K562 (cell line): Measurements from ENCODE around the gene GLYATL3. TPM values are rescaled to one million over a fixed set of nuclear protein-coding genes. Genes with fewer than 3 reads are reported as not detected.

Source experiments
- ATAC-seq: fragments of 200-7000 bp; cut with Tn5 transposase; 3 replicates; pipeline ENCODE4 v1.9.1; 2020; ENCODE audit warnings: moderate library complexity
- BruUV-seq: library from RNA; stranded (reverse); fragments of 400-500 nt; replicated peaks from 2 replicates; lab custom pipeline; 2021; lab: Mats Ljungman, UMichigan
- CTCF ChIA-PET: fragments of 300-600 bp; formaldehyde crosslinking; extraction: SDS; loops from one replicate; lab custom pipeline; 2021; ENCODE audit warnings: low intra/inter-chr PET ratio; lab: Yijun Ruan, JAX
- POLR2A ChIA-PET: fragments of 300-600, 350-650 bp; sonication (Branson Sonifier 250); formaldehyde crosslinking; extraction: SDS; loops from one replicate; lab custom pipeline; 2021; ENCODE audit warnings: antibody characterized with exemption, inconsistent platforms; lab: Yijun Ruan, JAX
- DNase-seq, 4 experiments: peaks; one replicate each; pipeline versions ENCODE4 v3.0.0 to v3.0.0-alpha.2; 2011 to 2018; ENCODE audit warnings: low spot score in 3 of 4, mixed read lengths in 3 of 4; ENCODE audit errors: extremely low read depth in 1 of 4
- FAIRE-seq: peaks from 2 replicates; lab custom pipeline; 2011; peaks lifted over from hg19 to GRCh38; lab: Jason Lieb, UNC
- H2AFZ ChIP-seq: 2 replicates; pipeline ENCODE4 v1.6.0; 2011; ENCODE audit warnings: low read depth, low read length, control low read depth, inconsistent platforms
- H3K27ac ChIP-seq: fragments of 200-600 bp; 3 replicates; pipeline ENCODE4 v1.8.0; 2011; ENCODE audit warnings: low read depth, mild to moderate bottlenecking, control low read depth, inconsistent platforms, low read length, moderate library complexity, mixed read lengths; ENCODE audit errors: extremely low read depth
- H3K27me3 ChIP-seq, 2 experiments: fragments of 300-600 bp in 1 of 2; 2 replicates in 1 of 2; 3 replicates in 1 of 2; pipeline versions ENCODE4 v1.6.0 to v1.8.0; 2011; ENCODE audit warnings: inconsistent platforms in 2 of 2, low read length in 2 of 2, mild to moderate bottlenecking in 1 of 2, mixed read lengths in 1 of 2, moderate library complexity in 1 of 2; ENCODE audit not compliant: control insufficient read depth in 2 of 2, insufficient read depth in 2 of 2
- H3K36me3 ChIP-seq: fragments of 300-600 bp; 3 replicates; pipeline ENCODE4 v1.8.0; 2011; ENCODE audit warnings: mild to moderate bottlenecking, low read length, inconsistent platforms; ENCODE audit not compliant: control insufficient read depth, insufficient read depth
- H3K4me1 ChIP-seq, 2 experiments: fragments of 200-600 bp in 1 of 2; replicated peaks in 1 of 2; 2 replicates in 1 of 2; 3 replicates in 1 of 2; pipeline versions ENCODE4 v1.5.1 to v1.8.0; 2011; ENCODE audit warnings: inconsistent platforms in 2 of 2, low read length in 2 of 2, mild to moderate bottlenecking in 1 of 2, mixed read lengths in 1 of 2, moderate library complexity in 1 of 2; ENCODE audit not compliant: control insufficient read depth in 2 of 2, insufficient read depth in 2 of 2
- H3K4me2 ChIP-seq: 2 replicates; pipeline ENCODE4 v1.6.1; 2011; ENCODE audit warnings: low read length, control low read depth, inconsistent platforms, mixed read lengths; ENCODE audit not compliant: insufficient read depth
- H3K4me3 ChIP-seq: fragments of 200-600 bp; sonication (generic), shearing (Covaris generic); 2 replicates; pipeline ENCODE4 v1.5.1; 2016; ENCODE audit warnings: control low read depth, inconsistent platforms
- H3K79me2 ChIP-seq: fragments of 200-600 bp; 3 replicates; pipeline ENCODE4 v1.8.0; 2011; ENCODE audit warnings: low read length, inconsistent platforms; ENCODE audit not compliant: control insufficient read depth, insufficient read depth
- H3K9ac ChIP-seq, 2 experiments: 2 replicates each; pipeline versions ENCODE4 v1.6.0 to v1.6.1; 2011; ENCODE audit warnings: low read depth in 2 of 2, low read length in 2 of 2, control low read depth in 1 of 2, inconsistent platforms in 1 of 2, mild to moderate bottlenecking in 1 of 2, mixed read lengths in 1 of 2; ENCODE audit not compliant: insufficient read depth in 1 of 2
- H3K9me1 ChIP-seq: one replicate; pipeline ENCODE4 v1.6.0; 2011; ENCODE audit warnings: inconsistent platforms, mild to moderate bottlenecking, low read length, moderate library complexity; ENCODE audit not compliant: control insufficient read depth, insufficient read depth
- H3K9me3 ChIP-seq: replicated peaks from 2 replicates; pipeline ENCODE4 v1.5.1; 2011; ENCODE audit warnings: low read depth, low read length, inconsistent platforms; ENCODE audit not compliant: control insufficient read depth, insufficient read depth
- H4K20me1 ChIP-seq: replicated peaks from 2 replicates; pipeline ENCODE4 v1.6.1; 2011; ENCODE audit warnings: low read length, inconsistent platforms, mixed read lengths; ENCODE audit not compliant: control insufficient read depth, insufficient read depth
- CBFA2T2 ChIP-seq: fragments of 450-650 bp; conservative IDR thresholded peaks from 2 replicates; pipeline ENCODE4 v1.6.1; 2017; ENCODE audit warnings: mild to moderate bottlenecking
- CBX8 ChIP-seq: fragments of 200-600 bp; sonication (generic); IDR thresholded peaks from 2 replicates; pipeline ENCODE4 v1.6.1; 2012; ENCODE audit warnings: borderline replicate concordance, mixed run types, low read depth, mild to moderate bottlenecking, moderate library complexity, mixed read lengths, low read length, control low read depth, inconsistent platforms; ENCODE audit not compliant: poor library complexity, severe bottlenecking; ENCODE audit errors: extremely low read depth
- FOSL1 ChIP-seq: fragments of 200-800 bp; sonication (Bioruptor generic); conservative IDR thresholded peaks from 2 replicates; pipeline ENCODE4 v1.6.1; 2016; ENCODE audit warnings: missing genetic modification characterization, missing compliant biosample characterization
- NCOA4 ChIP-seq: fragments of 450-650 bp; IDR thresholded peaks from 2 replicates; pipeline ENCODE4 v1.6.1; 2018; ENCODE audit warnings: mild to moderate bottlenecking; ENCODE audit not compliant: partially characterized antibody
- PTBP1 ChIP-seq: fragments of 200-400 bp; formaldehyde crosslinking; IDR thresholded peaks from 2 replicates; pipeline ENCODE4 v1.6.1; 2017; ENCODE audit warnings: low read depth, low read length
- TRIM24 ChIP-seq, 2 experiments: fragments of 450-650 bp; IDR thresholded peaks; 2 replicates each; pipeline ENCODE4 v1.6.1; 2016
- ZNF79 ChIP-seq: fragments of 250-450 bp; sonication (Bioruptor Pico); IDR thresholded peaks from 2 replicates; pipeline ENCODE4 v1.4.0; 2020; ENCODE audit warnings: low read depth, mild to moderate bottlenecking, moderate library complexity
- WGBS: fragments of 100-300 bp; shearing (Covaris generic); methylation state at CpG from one replicate; pipeline ENCODE4 v1.1.6; 2016; ENCODE audit warnings: low coverage, mixed read lengths; ENCODE audit not compliant: insufficient coverage; ENCODE audit errors: missing lambda C conversion rate; 5-methylcytosine and 5-hydroxymethylcytosine counted together
- in situ Hi-C: fragments of 300-500 bp; cut with MboI; formaldehyde crosslinking; loops from 4 replicates; pipeline ENCODE4 v1.15.0; 2018; ENCODE audit warnings: inconsistent platforms, mixed read lengths
- intact Hi-C: fragments of 100-400 bp; cut with micrococcal nuclease; formaldehyde crosslinking; loops from 2 replicates; pipeline ENCODE4 v1.14.2; 2022
- polyA plus RNA-seq, 8 experiments: library from polyadenylated mRNA; depleted of rRNA in 4 of 8; stranded (reverse) in 5 of 8; unstranded in 3 of 8; fragments of >200 nt; fragmentation: Nextera tagmentation in 2 of 8; fragmentation: Illumina TruSeq in 1 of 8; extraction: Ambion mirVana in 2 of 8; extraction: Trizol in 1 of 8; gene quantifications; 2 replicates each; pipeline versions ENCODE4 v1.2.1 to v1.2.3, GENCODE V29; 2011 to 2014; ENCODE audit warnings: inconsistent platforms in 1 of 8, missing spikeins in 1 of 8
- total RNA-seq, 7 experiments: library from RNA; depleted of rRNA in 6 of 7; stranded (reverse); fragments of >200 nt in 6 of 7; fragmentation: Illumina TruSeq in 2 of 7; extraction: Trizol in 2 of 7; gene quantifications; 2 replicates each; pipeline versions ENCODE4 v1.2.1 to v1.2.3, GENCODE V29; 2011 to 2021; ENCODE audit warnings: low replicate concordance in 1 of 7
- TF ChIP-seq, protein P1 (sequence below): sonication (generic); formaldehyde crosslinking; IDR thresholded peaks from 2 replicates; pipeline ENCODE4 v1.8.0; 2022; ENCODE audit warnings: mild to moderate bottlenecking, missing genetic modification reagents
- TF ChIP-seq, protein P2 (sequence below): fragments of 450-650 bp; IDR thresholded peaks from 2 replicates; pipeline ENCODE4 v1.6.1; 2018; ENCODE audit not compliant: partially characterized antibody

The GLYATL3 gene
- total and polyA plus RNA-seq, 9 of the 15 experiments (the other 6 are each of a cell fraction or from before 2014, with no cell fraction given), result not detected

DNA sequence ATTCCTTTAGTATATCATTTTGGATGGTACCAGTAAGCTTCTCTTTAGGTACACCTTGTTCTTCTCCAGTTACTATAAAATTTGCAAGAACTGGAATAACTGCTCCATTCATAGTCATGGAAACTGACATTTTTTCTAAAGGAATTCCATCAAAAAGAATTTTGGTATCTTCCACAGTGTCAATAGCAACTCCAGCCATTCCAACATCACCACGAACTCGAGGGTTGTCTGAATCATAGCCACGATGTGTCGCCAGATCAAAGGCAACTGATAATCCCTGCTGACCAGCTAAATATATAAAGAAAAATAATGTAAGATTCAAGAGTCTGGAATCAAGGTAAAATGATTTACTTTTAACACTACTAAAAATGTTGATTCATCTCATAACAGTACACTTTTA is 42.0 kb upstream of the GLYATL3 start:
- Histone ChIP-seq H3K4me1 (peaks cover 0 to 3% of the 10 kb centered on the region in 2 experiments; a peak in 1 of 5 replicates), H3K4me2 (no peak overlapping the region), H3K79me2 (peaks cover 13% of the 10 kb centered on the region), H3K9me1 (no peaks in the 10 kb centered on the region), H3K4me3 (no peak overlapping the region), H2AFZ (no peak overlapping the region), H3K36me3 (peaks cover 25% of the 10 kb centered on the region), H3K27me3 (no peaks in the 10 kb centered on the region), H3K9ac (no peak overlapping the region), H4K20me1 (no peaks in the 10 kb centered on the region), H3K27ac (no peak overlapping the region), H3K9me3 (no peaks in the 10 kb centered on the region)
- no TSS peak for BruUV-seq
- WGBS, result 29% methylated on average over 4 of the region's 4 CpGs
- CTCF ChIA-PET, result no interaction called here
- POLR2A ChIA-PET, result interaction anchor here (0.6 to 1.2 kb wide), 2 partner anchors 9 to 11 kb away, joined by 3 read pairs; no protein-coding TSS in a partner anchor
- no peak for FAIRE-seq
- intact Hi-C loops (no loop called here), in situ Hi-C loops (no loop called here)
- no peak for ATAC-seq
- DNase-seq, result peak in 1 of 4 experiments; percentile 16
- TF ChIP-seq TRIM24 (IDR thresholded peaks at IDR 0.05) (no peak), FOSL1 (0 out of 2 replicates have a peak, but pooled peaks have one; percentile 29), ZNF79 (CRISPR knock-in tag) (no peak), NCOA4 (no peak), CBFA2T2 (no peak), PTBP1 (no peak), CBX8 (no peak)
- TF ChIP-seq, protein P1, sequence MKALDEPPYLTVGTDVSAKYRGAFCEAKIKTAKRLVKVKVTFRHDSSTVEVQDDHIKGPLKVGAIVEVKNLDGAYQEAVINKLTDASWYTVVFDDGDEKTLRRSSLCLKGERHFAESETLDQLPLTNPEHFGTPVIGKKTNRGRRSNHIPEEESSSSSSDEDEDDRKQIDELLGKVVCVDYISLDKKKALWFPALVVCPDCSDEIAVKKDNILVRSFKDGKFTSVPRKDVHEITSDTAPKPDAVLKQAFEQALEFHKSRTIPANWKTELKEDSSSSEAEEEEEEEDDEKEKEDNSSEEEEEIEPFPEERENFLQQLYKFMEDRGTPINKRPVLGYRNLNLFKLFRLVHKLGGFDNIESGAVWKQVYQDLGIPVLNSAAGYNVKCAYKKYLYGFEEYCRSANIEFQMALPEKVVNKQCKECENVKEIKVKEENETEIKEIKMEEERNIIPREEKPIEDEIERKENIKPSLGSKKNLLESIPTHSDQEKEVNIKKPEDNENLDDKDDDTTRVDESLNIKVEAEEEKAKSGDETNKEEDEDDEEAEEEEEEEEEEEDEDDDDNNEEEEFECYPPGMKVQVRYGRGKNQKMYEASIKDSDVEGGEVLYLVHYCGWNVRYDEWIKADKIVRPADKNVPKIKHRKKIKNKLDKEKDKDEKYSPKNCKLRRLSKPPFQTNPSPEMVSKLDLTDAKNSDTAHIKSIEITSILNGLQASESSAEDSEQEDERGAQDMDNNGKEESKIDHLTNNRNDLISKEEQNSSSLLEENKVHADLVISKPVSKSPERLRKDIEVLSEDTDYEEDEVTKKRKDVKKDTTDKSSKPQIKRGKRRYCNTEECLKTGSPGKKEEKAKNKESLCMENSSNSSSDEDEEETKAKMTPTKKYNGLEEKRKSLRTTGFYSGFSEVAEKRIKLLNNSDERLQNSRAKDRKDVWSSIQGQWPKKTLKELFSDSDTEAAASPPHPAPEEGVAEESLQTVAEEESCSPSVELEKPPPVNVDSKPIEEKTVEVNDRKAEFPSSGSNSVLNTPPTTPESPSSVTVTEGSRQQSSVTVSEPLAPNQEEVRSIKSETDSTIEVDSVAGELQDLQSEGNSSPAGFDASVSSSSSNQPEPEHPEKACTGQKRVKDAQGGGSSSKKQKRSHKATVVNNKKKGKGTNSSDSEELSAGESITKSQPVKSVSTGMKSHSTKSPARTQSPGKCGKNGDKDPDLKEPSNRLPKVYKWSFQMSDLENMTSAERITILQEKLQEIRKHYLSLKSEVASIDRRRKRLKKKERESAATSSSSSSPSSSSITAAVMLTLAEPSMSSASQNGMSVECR (CRISPR knock-in tag), result no peak
- TF ChIP-seq, protein P2, sequence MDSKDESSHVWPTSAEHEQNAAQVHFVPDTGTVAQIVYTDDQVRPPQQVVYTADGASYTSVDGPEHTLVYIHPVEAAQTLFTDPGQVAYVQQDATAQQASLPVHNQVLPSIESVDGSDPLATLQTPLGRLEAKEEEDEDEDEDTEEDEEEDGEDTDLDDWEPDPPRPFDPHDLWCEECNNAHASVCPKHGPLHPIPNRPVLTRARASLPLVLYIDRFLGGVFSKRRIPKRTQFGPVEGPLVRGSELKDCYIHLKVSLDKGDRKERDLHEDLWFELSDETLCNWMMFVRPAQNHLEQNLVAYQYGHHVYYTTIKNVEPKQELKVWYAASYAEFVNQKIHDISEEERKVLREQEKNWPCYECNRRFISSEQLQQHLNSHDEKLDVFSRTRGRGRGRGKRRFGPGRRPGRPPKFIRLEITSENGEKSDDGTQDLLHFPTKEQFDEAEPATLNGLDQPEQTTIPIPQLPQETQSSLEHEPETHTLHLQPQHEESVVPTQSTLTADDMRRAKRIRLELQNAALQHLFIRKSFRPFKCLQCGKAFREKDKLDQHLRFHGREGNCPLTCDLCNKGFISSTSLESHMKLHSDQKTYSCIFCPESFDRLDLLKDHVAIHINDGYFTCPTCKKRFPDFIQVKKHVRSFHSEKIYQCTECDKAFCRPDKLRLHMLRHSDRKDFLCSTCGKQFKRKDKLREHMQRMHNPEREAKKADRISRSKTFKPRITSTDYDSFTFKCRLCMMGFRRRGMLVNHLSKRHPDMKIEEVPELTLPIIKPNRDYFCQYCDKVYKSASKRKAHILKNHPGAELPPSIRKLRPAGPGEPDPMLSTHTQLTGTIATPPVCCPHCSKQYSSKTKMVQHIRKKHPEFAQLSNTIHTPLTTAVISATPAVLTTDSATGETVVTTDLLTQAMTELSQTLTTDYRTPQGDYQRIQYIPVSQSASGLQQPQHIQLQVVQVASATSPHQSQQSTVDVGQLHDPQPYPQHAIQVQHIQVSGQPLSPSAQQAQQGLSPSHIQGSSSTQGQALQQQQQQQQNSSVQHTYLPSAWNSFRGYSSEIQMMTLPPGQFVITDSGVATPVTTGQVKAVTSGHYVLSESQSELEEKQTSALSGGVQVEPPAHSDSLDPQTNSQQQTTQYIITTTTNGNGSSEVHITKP, result peak; percentile 48
